ENCODE data around the gene VAPA. TPM values are rescaled to one million over a fixed set of nuclear protein-coding genes. Genes with fewer than 3 reads are reported as not detected.

The VAPA gene
- total RNA-seq, 1 donor from 2014 or later: 210 TPM

- Histone ChIP-seq H3K4me1 (peaks cover 95% of the 10 kb centered on the region), H3K36me3 (no peaks in the 10 kb centered on the region), H3K9me3 (no peaks in the 10 kb centered on the region), H3K4me3 (no peak overlapping the region), H3K27me3 (no peaks in the 10 kb centered on the region), H3K27ac (no peak overlapping the region)
- no peak for DNase-seq (ENCODE audit: extremely low spot score in 2 of 2)
- TF ChIP-seq CTCF (IDR thresholded peaks at IDR 0.05) (no peak), POLR2AphosphoS5 (IDR thresholded peaks at IDR 0.05; ENCODE audit: insufficient read depth in 1 of 2, low read depth in 1 of 2) (no peak), POLR2A (IDR thresholded peaks at IDR 0.05) (no peak)
- intact Hi-C loops (cut with DNase I): no loop called here
Observed at GRCh38 chr18:9919564-9920232, 5.9 kb downstream of the VAPA start.

GRCh38 chr18:9922592-9923311 lies 8.9 kb downstream of the VAPA start:
- no peak for TF ChIP-seq POLR2AphosphoS5 (IDR thresholded peaks at IDR 0.05; ENCODE audit: insufficient read depth in 1 of 2, low read depth in 1 of 2)
- H3K36me3 ChIP-seq: no peaks in the 10 kb centered on the region
- intact Hi-C loops (cut with DNase I): no loop called here
- peaks cover 100% of the 10 kb centered on the region for H3K4me1 ChIP-seq
- no peak for DNase-seq (ENCODE audit: extremely low spot score in 2 of 2)
- H3K4me3 ChIP-seq: no peak overlapping the region
- no peak overlapping the region for H3K27ac ChIP-seq
- H3K9me3 ChIP-seq: no peaks in the 10 kb centered on the region
- H3K27me3 ChIP-seq: no peaks in the 10 kb centered on the region

- Histone ChIP-seq H3K27me3 (no peaks in the 10 kb centered on the region), H3K4me3 (no peak overlapping the region), H3K9me3 (no peaks in the 10 kb centered on the region), H3K36me3 (no peaks in the 10 kb centered on the region), H3K4me1 (peaks cover 100% of the 10 kb centered on the region), H3K27ac (no peak overlapping the region)
- intact Hi-C loops (cut with DNase I): no loop called here
- DNase-seq (ENCODE audit: extremely low spot score in 2 of 2): no peak
- no peak for TF ChIP-seq CTCF (IDR thresholded peaks at IDR 0.05)
- no peak for TF ChIP-seq POLR2AphosphoS5 (IDR thresholded peaks at IDR 0.05; ENCODE audit: insufficient read depth in 1 of 2, low read depth in 1 of 2)
- TF ChIP-seq POLR2A (IDR thresholded peaks at IDR 0.05): no peak
Observed at GRCh38 chr18:9924371-9924943, 10.6 kb downstream of the VAPA start.

GRCh38 chr18:9925369-9925768 lies 11.6 kb downstream of the VAPA start:
- no peak overlapping the region for H3K4me3 ChIP-seq
- H3K4me1 ChIP-seq: peaks cover 95% of the 10 kb centered on the region
- no peak overlapping the region for H3K27ac ChIP-seq
- DNase-seq (ENCODE audit: extremely low spot score in 2 of 2): no peak
- H3K9me3 ChIP-seq: no peaks in the 10 kb centered on the region
- intact Hi-C loops (cut with DNase I): no loop called here
- H3K36me3 ChIP-seq: no peaks in the 10 kb centered on the region
- no peaks in the 10 kb centered on the region for H3K27me3 ChIP-seq
- no peak for TF ChIP-seq CTCF (IDR thresholded peaks at IDR 0.05)
- no peak for TF ChIP-seq POLR2A (IDR thresholded peaks at IDR 0.05)
- no peak for TF ChIP-seq POLR2AphosphoS5 (IDR thresholded peaks at IDR 0.05; ENCODE audit: insufficient read depth in 1 of 2, low read depth in 1 of 2)

GRCh38 chr18:9925795-9926194 lies 12.0 kb downstream of the VAPA start:
- Histone ChIP-seq H3K4me3 (no peak overlapping the region), H3K4me1 (peaks cover 95% of the 10 kb centered on the region), H3K36me3 (no peaks in the 10 kb centered on the region), H3K27me3 (no peaks in the 10 kb centered on the region), H3K27ac (no peak overlapping the region), H3K9me3 (no peaks in the 10 kb centered on the region)
- DNase-seq (ENCODE audit: extremely low spot score in 2 of 2): no peak
- TF ChIP-seq POLR2AphosphoS5 (IDR thresholded peaks at IDR 0.05; ENCODE audit: insufficient read depth in 1 of 2, low read depth in 1 of 2): no peak
- no peak for TF ChIP-seq CTCF (IDR thresholded peaks at IDR 0.05)
- TF ChIP-seq POLR2A (IDR thresholded peaks at IDR 0.05): no peak
- intact Hi-C loops (cut with DNase I): no loop called here

All from vagina (tissue), 2 donors.